GM18951 (cell line): Measurements from ENCODE around the gene LEKR1.

Experiments used
- POLR2A ChIP-seq: IDR thresholded peaks from 4 replicates; pipeline ENCODE4 v1.6.1; 2011; ENCODE audit warnings: mild to moderate bottlenecking; ENCODE audit not compliant: insufficient read length, insufficient read depth; ENCODE audit errors: extremely low read depth
- in situ Hi-C: fragments of 300-500 bp; cut with MboI; formaldehyde crosslinking; loops from one replicate; pipeline ENCODE4 v1.12.0; 2022; ENCODE audit warnings: low sequenced_read_pairs, mixed read lengths, inconsistent platforms; ENCODE audit not compliant: unreplicated experiment

The LEKR1 gene

DNA sequence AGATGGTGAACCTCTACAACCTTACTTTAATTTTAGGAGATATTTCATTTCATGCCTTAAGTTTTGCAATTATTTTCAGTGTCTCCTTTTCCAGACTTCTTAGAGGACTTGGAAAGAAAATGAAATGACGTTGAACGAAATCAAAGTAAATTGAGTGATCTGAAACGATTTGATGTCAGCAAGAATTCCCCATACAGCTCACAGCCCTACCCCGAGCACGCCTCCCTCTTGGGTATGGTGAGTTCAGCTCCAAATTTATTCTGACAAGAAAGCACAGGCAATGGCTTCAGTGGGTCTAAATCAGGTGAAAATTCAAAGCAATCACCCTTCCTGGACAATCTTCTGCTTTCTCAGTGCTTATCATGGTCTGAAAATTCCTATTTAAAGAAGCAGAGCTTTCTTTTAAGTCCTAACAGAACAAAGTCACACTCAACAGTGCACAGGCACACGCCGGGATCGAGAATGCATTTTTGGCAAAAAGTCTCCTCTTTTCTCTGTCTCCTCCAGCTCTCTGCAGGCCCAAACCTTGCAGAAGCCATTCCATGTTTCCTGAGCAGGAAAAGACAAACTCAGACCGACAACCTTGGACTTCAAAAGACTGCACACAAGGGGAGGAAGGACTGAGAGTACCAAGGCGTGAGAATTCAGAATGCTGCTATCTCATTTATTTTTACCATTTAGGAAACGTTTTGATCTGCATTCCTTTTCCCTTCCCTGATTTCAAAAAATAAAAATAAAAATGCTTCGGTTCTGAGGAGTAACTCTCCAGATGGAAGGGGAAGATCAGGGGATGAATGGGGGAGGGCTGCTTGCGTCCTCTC, 261.8 kb downstream of the LEKR1 start:
- TF ChIP-seq POLR2A = no peak
- in situ Hi-C loops = loop anchor here (25.0 kb wide), 1 partner anchor 551 kb away; no protein-coding TSS in a partner anchor

DNA sequence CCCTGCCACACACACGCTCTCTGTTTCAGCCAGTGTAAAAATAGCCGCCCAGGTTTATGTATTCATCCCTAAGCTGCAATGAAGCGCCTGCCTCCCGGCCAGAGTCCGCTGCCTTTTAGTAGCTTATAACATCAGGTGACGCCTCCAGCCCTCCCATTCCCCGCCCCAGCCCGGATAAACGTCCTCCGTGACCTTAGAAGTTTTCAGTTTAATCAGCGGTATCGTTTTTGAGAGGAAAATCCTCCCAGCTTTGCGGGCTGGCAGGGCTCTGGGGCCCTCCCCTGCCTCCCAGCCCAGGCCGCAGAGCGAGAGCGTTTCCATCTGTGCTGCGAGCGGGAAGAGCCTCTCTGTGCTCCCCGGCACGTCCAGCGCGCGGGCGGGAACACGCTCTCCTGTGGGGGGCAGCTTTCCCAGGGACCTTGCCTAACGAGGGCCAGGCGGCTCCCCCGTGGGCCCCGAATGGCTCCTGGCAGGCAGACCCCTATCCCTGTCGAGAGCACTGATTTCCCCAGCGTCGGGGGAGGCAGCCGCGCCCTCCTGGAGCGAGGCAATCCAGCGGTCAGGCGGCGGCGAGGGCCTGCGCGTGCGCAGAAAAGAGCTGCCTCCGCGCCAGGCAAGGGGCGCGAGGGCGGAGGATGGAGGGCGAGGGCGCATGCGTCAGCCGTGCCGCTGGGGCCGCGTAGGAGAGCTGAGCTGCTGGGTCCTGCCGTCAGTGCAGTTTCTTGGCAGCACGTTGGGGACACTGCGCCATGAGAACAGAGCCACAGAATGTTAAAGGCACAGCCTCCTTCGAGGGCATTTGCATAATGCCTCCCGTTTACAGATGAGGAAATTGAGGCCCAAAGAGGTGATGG, 262.7 kb downstream of the LEKR1 start:
- in situ Hi-C loops = loop anchor here (25.0 kb wide), 1 partner anchor 552 kb away; no protein-coding TSS in a partner anchor
- peak; percentile 69 for TF ChIP-seq POLR2A

DNA sequence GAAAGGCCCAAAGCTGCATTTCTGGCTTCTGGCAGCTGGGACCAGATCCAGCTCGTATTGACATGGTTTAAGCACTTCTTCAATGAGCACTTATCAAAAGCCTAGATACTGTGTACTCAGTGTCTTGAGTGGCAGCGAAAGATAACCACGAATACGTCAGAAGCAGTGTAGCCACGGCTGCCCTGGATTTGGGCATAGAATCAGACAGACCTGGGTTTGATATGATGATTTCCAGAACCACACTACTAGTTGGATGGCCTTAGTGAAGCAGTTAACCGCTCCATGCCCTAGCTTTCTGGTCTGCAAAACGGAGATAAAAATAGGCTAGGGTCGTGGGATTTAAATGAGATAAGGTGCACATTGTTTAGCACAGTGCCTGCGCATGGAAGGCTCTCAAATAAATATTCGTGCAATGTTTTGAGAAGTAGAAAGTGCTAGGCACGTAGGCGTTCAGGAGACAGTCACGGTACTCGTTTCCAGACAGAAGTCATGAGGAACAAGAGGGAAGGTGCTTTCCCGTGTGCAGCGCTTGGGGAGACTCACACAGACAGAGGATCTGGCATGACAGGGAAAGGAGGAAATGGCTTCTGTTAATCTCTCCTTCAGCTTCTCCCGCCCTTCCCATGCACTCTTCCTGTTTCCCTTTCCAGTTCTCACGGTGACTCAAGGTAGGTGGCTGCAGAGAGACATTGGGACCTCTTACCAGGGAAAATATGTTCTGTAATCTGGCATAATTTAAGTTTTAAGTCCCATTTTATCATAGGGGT, 263.5 kb downstream of the LEKR1 start:
- no peak for TF ChIP-seq POLR2A
- in situ Hi-C loops = loop anchor here (5.0 to 25.0 kb wide), 2 partner anchors 38 to 552 kb away; no protein-coding TSS in a partner anchor

DNA sequence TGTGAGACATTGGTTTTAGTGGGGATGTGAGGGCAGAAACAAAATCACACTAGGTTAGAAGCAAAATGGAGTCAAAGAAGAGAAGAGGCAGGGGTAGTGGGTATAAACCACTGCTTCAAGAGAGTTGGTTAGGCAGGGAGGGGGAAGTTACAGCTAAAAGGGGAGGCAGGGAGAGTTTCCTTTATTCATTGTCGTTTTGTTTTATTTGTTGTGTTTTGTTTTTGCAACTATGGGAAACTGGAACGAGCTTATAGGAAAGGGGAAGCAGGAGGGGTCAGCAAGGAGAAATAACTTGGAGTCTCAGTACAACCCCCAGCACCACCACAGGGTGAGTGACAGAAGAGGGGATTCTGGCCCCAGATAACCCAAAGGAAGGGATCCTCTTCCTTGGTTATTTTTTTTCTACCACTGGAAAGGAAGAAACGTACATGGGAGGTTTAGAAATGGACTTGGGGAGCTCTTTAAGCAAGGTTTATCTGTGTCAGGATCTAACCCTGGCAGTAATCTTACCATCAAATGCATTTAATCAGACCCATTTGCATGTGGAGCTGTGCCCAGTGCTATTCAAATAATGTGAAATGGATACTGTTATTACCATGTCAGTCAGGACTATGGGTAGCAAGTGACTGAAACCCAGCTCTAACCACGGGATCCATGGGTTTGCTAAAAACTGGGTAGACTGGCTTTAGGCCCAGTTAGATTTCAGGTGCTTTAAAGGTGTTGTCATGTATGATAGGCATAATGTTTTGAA, 265.1 kb downstream of the LEKR1 start:
- in situ Hi-C loops = loop anchor here (5.0 to 25.0 kb wide), 2 partner anchors 36 to 554 kb away; no protein-coding TSS in a partner anchor
- TF ChIP-seq POLR2A = no peak

DNA sequence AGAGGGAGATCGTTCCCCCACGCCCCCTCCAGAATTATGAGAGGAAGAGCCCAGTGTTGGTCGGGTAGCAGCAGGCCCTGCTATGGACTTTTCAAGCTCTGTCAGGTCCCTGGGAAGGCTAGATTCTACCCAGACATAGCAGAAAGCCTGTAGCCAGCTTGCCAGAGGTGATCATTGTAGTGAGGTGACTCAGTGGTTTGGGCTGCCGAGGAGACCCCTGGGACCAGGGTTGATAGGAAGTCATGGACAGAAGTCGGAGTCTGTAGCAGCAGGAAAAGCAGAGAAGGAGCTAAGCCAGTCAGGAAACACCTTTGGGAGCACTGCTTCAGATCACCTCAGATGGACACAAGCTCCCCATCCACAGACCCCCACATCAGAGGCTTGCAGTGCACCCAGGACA, 266.1 kb downstream of the LEKR1 start:
- in situ Hi-C loops = loop anchor here (5.0 to 25.0 kb wide), 2 partner anchors 35 to 555 kb away; no protein-coding TSS in a partner anchor
- no peak for TF ChIP-seq POLR2A

DNA sequence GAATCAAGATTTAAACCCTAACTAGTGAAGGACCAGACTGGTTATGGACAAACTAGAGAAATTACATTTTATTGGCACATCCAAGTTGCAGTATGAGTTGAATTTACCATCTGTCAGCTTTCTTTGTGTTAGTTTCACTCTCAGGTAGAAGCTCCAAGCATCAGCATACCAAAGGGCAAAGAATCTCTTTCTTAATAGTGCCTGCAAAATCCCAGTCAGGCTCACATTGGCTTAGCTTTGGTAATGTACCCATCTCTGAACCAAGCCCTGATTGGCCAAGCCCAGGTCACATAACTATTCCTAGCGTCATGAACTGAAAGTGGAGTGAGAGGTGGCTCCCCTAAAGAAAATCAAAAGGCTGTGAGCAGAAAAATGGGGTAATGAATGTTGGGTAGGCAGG, 266.9 kb downstream of the LEKR1 start:
- no peak for TF ChIP-seq POLR2A
- in situ Hi-C loops = loop anchor here (5.0 to 25.0 kb wide), 2 partner anchors 34 to 556 kb away; no protein-coding TSS in a partner anchor

DNA sequence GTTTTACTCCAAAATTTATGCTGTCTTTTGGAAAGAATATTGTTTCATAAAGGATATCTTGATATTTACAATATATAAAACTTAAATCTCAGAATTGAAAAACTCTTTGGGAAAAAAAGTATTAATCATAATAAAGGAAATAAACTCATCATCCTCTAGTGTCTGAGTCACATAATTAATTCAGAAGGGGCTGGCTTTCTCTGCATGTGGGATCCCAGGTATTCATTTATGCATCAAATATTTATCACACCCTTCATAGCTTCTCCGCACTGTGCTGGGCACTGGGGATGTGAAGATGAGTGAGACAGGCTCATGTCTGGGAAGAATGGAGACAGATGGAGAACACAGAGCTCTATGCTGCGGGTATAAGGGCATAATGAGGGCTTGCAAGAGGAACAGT, 268.1 kb downstream of the LEKR1 start:
- in situ Hi-C loops = loop anchor here (5.0 to 25.0 kb wide), 2 partner anchors 33 to 557 kb away; no protein-coding TSS in a partner anchor
- TF ChIP-seq POLR2A = no peak

DNA sequence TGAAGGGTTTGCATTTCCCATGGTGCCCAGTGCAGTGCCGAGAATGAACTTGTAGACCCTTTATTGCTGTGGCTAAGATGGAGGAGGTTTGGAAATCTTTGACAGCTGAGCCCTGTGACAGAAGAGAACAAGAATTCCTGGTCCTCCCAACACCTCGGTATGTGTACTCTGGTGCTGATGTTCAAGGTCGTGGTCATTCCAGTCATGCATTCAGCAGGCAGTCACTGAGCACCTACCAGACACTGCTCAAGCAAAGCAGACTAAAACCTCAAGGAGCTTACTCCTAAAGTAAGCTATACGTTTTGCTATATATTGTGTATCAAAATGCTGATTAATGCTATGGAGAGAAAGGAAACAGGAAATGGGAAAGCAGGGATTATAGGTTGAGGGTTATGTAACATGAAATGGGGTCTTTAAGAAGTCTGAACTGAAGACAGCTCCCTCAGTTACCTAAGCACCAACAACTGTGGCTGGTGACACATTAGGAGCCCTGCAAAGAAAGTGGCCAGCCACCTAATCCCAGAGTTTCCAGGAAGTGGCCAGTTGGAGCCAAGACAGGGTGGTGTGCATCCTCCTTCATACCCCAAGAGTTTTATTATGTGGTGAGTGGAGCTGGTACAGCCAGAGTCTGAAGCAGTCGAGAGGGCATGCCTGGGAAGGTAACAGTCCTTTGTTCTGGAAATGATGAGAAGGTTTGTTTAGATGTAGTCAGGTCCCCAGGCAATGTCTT, 268.8 kb downstream of the LEKR1 start:
- in situ Hi-C loops = loop anchor here (5.0 to 25.0 kb wide), 2 partner anchors 32 to 558 kb away; no protein-coding TSS in a partner anchor
- TF ChIP-seq POLR2A = no peak
